Cardiac muscle cell (in vitro differentiated cells and primary cell): ENCODE data around the gene CAPN15. TPM values are rescaled to one million over a fixed set of nuclear protein-coding genes. Genes with fewer than 3 reads are reported as not detected.

Experiments used
- DNase-seq, 2 donors: peaks; one replicate each; pipeline versions ENCODE4 v3.0.0 to v3.0.0-alpha.2; 2010 to 2017; ENCODE audit warnings: low read depth in 1 of 2, low spot score in 1 of 2
- H3K27ac ChIP-seq: fragments of 200-600 bp; sonication (generic); 2 replicates; pipeline ENCODE4 v1.5.1; 2016
- H3K27me3 ChIP-seq: fragments of 200-600 bp; sonication (generic); 2 replicates; pipeline ENCODE4 v1.6.0; 2016; ENCODE audit warnings: control low read depth
- H3K36me3 ChIP-seq: fragments of 200-600 bp; sonication (generic); 2 replicates; pipeline ENCODE4 v1.5.1; 2016; ENCODE audit warnings: control low read depth
- H3K4me1 ChIP-seq: fragments of 200-600 bp; sonication (generic); 2 replicates; pipeline ENCODE4 v1.8.1; 2017; ENCODE audit warnings: low read depth, mild to moderate bottlenecking, mixed run types
- H3K4me3 ChIP-seq: fragments of 200-600 bp; sonication (generic); 2 replicates; pipeline ENCODE4 v1.5.1; 2016; ENCODE audit warnings: mild to moderate bottlenecking
- H3K9me3 ChIP-seq: fragments of 200-600 bp; sonication (generic); 2 replicates; pipeline ENCODE4 v1.5.1; 2017; ENCODE audit warnings: low read depth, mild to moderate bottlenecking, control low read depth
- polyA plus RNA-seq: library from polyadenylated mRNA; unstranded; fragments of >200 nt; fragmentation: Nextera tagmentation; extraction: Ambion mirVana; gene quantifications from 2 replicates; pipeline ENCODE4 v1.2.1, GENCODE V29; 2016
- total RNA-seq: library from RNA; depleted of rRNA; stranded (reverse); fragments of >200 nt; gene quantifications from 2 replicates; pipeline ENCODE4 v1.2.3, GENCODE V29; 2016
- TF ChIP-seq, protein P1 (sequence below): IDR thresholded peaks from 2 replicates; pipeline ENCODE4 v1.5.1; 2012; ENCODE audit warnings: low read depth, mild to moderate bottlenecking, low read length

The CAPN15 gene
- total and polyA plus RNA-seq, 2 experiments from 2014 or later: 38.1 to 63.3 TPM

DNA sequence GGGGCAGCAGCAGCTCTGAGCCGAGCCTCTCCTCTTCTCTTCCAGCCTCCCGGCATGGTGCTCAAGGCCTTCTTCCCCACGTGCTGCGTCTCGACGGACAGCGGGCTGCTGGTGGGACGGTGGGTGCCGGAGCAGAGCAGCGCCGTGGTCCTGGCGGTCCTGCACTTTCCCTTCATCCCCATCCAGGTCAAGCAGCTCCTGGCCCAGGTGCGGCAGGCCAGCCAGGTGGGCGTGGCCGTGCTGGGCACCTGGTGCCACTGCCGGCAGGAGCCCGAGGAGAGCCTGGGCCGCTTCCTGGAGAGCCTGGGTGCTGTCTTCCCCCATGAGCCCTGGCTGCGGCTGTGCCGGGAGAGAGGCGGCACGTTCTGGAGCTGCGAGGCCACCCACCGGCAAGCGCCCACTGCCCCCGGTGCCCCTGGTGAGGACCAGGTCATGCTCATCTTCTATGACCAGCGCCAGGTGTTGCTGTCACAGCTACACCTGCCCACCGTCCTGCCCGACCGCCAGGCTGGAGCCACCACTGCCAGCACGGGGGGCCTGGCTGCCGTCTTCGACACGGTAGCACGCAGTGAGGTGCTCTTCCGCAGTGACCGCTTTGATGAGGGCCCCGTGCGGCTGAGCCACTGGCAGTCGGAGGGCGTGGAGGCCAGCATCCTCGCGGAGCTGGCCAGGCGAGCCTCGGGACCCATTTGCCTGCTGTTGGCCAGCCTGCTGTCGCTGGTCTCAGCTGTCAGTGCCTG is 46.7 kb downstream of the CAPN15 start:
- Histone ChIP-seq H3K27me3 (no peaks in the 10 kb centered on the region), H3K4me1 (peaks cover under 1% of the 10 kb centered on the region), H3K27ac (no peak overlapping the region), H3K36me3 (no peaks in the 10 kb centered on the region), H3K4me3 (no peak overlapping the region), H3K9me3 (no peaks in the 10 kb centered on the region)
- DNase-seq: no peak
- TF ChIP-seq, protein P1, sequence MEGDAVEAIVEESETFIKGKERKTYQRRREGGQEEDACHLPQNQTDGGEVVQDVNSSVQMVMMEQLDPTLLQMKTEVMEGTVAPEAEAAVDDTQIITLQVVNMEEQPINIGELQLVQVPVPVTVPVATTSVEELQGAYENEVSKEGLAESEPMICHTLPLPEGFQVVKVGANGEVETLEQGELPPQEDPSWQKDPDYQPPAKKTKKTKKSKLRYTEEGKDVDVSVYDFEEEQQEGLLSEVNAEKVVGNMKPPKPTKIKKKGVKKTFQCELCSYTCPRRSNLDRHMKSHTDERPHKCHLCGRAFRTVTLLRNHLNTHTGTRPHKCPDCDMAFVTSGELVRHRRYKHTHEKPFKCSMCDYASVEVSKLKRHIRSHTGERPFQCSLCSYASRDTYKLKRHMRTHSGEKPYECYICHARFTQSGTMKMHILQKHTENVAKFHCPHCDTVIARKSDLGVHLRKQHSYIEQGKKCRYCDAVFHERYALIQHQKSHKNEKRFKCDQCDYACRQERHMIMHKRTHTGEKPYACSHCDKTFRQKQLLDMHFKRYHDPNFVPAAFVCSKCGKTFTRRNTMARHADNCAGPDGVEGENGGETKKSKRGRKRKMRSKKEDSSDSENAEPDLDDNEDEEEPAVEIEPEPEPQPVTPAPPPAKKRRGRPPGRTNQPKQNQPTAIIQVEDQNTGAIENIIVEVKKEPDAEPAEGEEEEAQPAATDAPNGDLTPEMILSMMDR: no peak

DNA sequence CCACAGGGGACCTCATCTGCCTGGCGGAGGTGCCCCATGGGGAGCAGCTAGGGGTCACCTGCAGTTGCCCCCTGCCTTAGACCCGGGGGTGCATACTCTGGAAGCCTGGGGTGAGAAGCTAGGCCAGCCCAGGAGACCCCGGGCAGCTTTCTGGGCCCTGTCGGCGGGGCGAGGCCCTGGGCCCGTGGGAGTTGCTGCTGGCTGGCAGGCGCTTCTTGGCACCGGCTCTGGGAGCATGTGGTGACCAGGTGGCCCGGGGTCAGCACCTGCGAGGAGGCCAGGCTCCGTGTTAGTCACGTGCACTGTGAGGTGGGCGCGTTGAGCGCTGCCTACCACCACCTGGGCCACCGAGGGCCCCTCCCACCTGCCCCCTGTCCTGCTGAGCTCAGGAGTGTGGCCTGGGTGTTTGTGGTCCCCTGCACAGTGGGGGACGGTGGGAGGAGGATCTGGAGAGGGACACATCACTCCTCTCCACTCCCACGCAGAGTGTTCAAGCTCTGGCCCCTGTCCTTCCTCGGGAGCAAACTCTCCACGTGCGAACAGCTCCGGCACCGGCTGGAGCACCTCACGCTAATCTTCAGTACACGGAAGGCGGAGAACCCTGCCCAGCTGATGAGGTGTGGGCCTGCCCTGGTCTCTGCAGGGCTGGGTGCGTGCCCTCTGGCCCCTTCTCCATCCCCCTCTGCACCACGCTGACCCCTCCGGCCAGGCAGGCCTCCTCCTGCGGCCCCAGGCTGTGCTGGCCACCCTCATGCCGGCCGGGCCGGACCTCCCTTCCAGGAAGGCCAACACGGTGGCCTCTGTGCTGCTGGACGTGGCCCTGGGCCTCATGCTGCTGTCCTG is 48.1 kb downstream of the CAPN15 start:
- H3K36me3 ChIP-seq: no peaks in the 10 kb centered on the region
- TF ChIP-seq, protein P1: no peak
- H3K4me3 ChIP-seq: no peak overlapping the region
- H3K27ac ChIP-seq: no peak overlapping the region
- DNase-seq: no peak
- H3K4me1 ChIP-seq: no peaks in the 10 kb centered on the region
- no peaks in the 10 kb centered on the region for H3K27me3 ChIP-seq
- no peaks in the 10 kb centered on the region for H3K9me3 ChIP-seq

DNA sequence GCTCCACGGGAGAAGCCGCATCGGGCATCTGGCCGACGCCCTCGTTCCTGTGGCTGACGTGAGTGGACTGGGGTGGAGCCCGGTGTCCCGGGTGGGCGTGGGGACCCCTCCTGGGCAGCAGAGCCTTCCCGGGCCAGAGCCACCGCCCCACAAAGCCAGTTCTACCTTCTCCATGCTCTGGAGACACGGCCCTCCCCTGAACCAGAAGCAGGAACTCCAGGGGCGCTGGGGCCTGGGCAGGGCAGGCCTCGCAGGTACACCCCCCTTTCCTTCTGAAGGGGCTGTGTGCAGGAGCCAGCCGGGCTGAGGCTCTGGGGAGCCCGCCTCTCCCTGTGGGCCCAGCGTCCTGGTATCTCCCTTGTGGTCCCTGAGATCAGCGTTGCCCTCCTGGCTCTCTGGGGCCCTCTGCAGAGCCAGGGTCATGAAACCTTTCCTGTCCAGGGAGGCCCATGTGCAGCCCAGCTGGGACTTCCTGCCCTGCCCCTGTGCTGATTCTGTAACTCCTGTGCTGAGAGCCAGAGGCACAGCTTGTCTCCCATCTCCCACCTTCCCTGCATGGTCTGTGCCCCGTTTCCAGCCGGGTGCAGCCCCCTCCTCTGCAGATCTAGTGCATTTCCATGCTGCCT is 48.8 kb downstream of the CAPN15 start:
- TF ChIP-seq, protein P1: no peak
- no peaks in the 10 kb centered on the region for H3K9me3 ChIP-seq
- no peak for DNase-seq
- H3K36me3 ChIP-seq: no peaks in the 10 kb centered on the region
- H3K4me1 ChIP-seq: no peaks in the 10 kb centered on the region
- no peak overlapping the region for H3K4me3 ChIP-seq
- H3K27me3 ChIP-seq: no peaks in the 10 kb centered on the region
- no peak overlapping the region for H3K27ac ChIP-seq

- DNase-seq: no peak
Measured at GRCh38 chr16:576823-577201, 49.3 kb downstream of the CAPN15 start.

DNA sequence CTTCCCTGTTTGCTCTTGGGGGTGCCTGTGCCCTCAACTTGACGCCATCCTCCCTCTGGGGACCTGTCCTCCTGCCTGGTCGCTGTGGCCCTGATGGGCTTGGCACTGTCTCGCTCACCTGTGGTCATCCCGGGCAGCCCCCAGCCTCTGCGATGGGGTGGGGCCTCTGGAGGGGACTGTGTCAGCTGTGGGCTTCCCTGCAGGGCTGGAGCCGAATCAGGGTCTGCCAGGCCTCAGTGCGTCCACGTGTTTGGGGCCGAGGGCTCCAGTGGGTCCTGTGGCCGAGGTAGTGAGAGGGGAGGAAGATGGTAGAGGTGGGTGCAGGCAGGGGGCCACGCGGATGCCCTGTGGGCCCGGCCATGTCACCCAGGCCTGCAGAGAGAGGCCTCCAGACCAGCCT is 50.3 kb downstream of the CAPN15 start:
- H3K27ac ChIP-seq: no peak overlapping the region
- no peaks in the 10 kb centered on the region for H3K9me3 ChIP-seq
- no peaks in the 10 kb centered on the region for H3K27me3 ChIP-seq
- H3K4me3 ChIP-seq: no peak overlapping the region
- H3K36me3 ChIP-seq: no peaks in the 10 kb centered on the region
- H3K4me1 ChIP-seq: no peaks in the 10 kb centered on the region
- no peak for DNase-seq
- TF ChIP-seq, protein P1: no peak

More at GRCh38 chr16:576823-577201, 49.3 kb downstream of the CAPN15 start:
- H3K27me3 ChIP-seq: no peaks in the 10 kb centered on the region
- H3K27ac ChIP-seq: no peak overlapping the region
- no peaks in the 10 kb centered on the region for H3K36me3 ChIP-seq
- TF ChIP-seq, protein P1: no peak
- H3K4me1 ChIP-seq: no peaks in the 10 kb centered on the region
- H3K9me3 ChIP-seq: no peaks in the 10 kb centered on the region
- no peak overlapping the region for H3K4me3 ChIP-seq
